ENCODE measurements around the gene SLC24A3. TPM values are rescaled to one million over a fixed set of nuclear protein-coding genes. Genes with fewer than 3 reads are reported as not detected.

The SLC24A3 gene
- total RNA-seq, 1 experiment from 2014 or later, result not detected

DNA sequence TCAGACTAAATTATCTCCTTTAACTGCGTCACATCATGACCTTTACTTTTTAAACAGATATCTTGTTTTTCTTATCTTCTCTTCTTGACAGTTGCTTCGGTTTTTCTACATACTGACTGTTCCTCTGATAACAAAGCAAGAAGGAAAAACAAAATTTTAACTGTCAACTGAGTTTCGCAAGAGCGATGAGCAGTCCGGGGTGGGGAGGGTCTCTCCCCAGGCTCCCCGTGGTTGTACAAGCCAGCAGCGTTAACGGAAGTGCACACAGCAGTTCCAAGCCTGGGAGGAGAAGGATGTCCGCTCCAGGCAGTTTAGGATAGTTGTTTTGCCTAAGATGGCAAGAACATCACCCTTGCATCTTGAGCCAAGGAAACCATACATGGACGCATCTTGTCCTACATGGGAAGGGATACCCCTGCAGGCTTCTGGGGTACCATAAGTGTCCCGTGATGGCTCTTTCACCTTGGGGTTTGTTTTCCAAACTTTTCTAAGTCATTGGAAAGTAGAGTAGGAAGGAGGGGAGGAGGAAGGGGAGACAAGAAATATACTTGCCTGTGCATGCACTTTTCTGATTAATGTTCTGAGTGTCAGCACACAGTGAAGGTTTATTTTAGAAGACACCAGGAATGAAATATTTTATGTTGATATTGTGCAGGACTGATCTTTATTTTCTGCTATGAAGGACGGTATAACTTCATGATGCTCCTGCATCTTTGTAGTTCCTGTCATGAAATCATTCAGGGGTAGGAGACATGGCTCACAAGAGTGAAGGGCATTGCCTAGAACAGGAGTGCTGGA, 20.8 kb downstream of the SLC24A3 start:
- POLR2A ChIA-PET (ENCODE audit: unreplicated experiment), result no interaction called here
- H2AFZ ChIP-seq, result no peak overlapping the region
- no peaks in the 10 kb centered on the region for H3K9me3 ChIP-seq (ENCODE audit: insufficient read depth, low read depth)
- no peaks in the 10 kb centered on the region for H3K9me2 ChIP-seq (ENCODE audit: insufficient read depth)
- CTCF ChIA-PET, result no interaction called here
- BruUV-seq (replicated peaks), result no TSS peak
- no peaks in the 10 kb centered on the region for H3F3A ChIP-seq (ENCODE audit: insufficient read depth, low read depth)
- H3K4me2 ChIP-seq, result no peak overlapping the region
- H3K4me3 ChIP-seq, result no peak overlapping the region
- no peaks in the 10 kb centered on the region for H3K79me2 ChIP-seq (ENCODE audit: low read depth)
- H3K27ac ChIP-seq, result no peak overlapping the region
- no peaks in the 10 kb centered on the region for H3K4me1 ChIP-seq (replicated peaks; ENCODE audit: insufficient read depth)
- no peak for DNase-seq
- TF ChIP-seq EZH2 (IDR thresholded peaks at IDR 0.05; ENCODE audit: low read depth), result no peak
- TF ChIP-seq, protein P1, sequence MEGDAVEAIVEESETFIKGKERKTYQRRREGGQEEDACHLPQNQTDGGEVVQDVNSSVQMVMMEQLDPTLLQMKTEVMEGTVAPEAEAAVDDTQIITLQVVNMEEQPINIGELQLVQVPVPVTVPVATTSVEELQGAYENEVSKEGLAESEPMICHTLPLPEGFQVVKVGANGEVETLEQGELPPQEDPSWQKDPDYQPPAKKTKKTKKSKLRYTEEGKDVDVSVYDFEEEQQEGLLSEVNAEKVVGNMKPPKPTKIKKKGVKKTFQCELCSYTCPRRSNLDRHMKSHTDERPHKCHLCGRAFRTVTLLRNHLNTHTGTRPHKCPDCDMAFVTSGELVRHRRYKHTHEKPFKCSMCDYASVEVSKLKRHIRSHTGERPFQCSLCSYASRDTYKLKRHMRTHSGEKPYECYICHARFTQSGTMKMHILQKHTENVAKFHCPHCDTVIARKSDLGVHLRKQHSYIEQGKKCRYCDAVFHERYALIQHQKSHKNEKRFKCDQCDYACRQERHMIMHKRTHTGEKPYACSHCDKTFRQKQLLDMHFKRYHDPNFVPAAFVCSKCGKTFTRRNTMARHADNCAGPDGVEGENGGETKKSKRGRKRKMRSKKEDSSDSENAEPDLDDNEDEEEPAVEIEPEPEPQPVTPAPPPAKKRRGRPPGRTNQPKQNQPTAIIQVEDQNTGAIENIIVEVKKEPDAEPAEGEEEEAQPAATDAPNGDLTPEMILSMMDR (conservative IDR thresholded peaks at IDR 0.05), result no peak
- no peaks in the 10 kb centered on the region for H4K20me1 ChIP-seq (ENCODE audit: insufficient read depth)
- no peaks in the 10 kb centered on the region for H3K36me3 ChIP-seq (ENCODE audit: low read depth)
- H3K27me3 ChIP-seq (ENCODE audit: insufficient read depth, low read depth), result peaks cover 47% of the 10 kb centered on the region
- intact Hi-C loops (cut with micrococcal nuclease; ENCODE audit: unreplicated experiment), result no loop called here

DNA sequence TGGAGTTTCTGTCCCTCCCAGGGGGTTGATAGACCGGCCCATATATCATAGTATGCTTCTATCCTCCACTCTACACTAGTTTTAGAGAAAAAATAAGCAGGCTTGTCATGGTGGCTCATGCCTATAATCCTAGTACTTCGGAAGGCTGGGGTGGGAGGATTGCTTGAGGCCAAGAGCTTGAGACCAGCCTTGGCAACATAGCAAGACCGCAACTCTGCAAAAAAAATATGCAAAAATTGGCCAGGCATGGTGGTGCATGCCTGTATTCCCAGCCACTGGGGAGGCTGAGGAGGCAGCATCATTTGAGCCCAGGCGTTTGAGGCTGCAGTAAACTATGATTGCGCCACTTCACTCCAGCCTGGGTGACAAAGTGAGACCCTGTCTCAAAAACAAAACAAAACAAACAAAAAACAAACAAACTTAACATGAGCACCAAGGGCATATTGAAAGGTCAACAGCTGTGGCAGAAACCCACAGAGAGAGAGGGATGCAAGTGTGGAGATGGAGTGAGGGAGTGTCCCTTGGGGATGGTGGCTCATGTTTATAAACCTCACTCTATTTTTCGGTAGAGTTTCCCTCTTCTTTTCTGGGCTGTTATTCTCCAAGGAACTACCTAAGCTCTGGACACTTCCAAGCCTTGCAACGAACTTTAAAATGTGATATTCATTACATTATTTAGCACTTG, 24.1 kb downstream of the SLC24A3 start:
- H2AFZ ChIP-seq, result no peak overlapping the region
- H3K9me2 ChIP-seq (ENCODE audit: insufficient read depth), result no peaks in the 10 kb centered on the region
- intact Hi-C loops (cut with micrococcal nuclease; ENCODE audit: unreplicated experiment), result no loop called here
- no peaks in the 10 kb centered on the region for H3F3A ChIP-seq (ENCODE audit: insufficient read depth, low read depth)
- no peaks in the 10 kb centered on the region for H4K20me1 ChIP-seq (ENCODE audit: insufficient read depth)
- H3K4me3 ChIP-seq, result no peak overlapping the region
- peaks cover 78% of the 10 kb centered on the region for H3K27me3 ChIP-seq (ENCODE audit: insufficient read depth, low read depth)
- no peak overlapping the region for H3K4me2 ChIP-seq
- CTCF ChIA-PET, result no interaction called here
- H3K79me2 ChIP-seq (ENCODE audit: low read depth), result no peaks in the 10 kb centered on the region
- no peaks in the 10 kb centered on the region for H3K36me3 ChIP-seq (ENCODE audit: low read depth)
- TF ChIP-seq EZH2 (IDR thresholded peaks at IDR 0.05; ENCODE audit: low read depth), result no peak
- TF ChIP-seq, protein P1 (conservative IDR thresholded peaks at IDR 0.05), result no peak
- POLR2A ChIA-PET (ENCODE audit: unreplicated experiment), result no interaction called here
- H3K9me3 ChIP-seq (ENCODE audit: insufficient read depth, low read depth), result no peaks in the 10 kb centered on the region
- no TSS peak for BruUV-seq (replicated peaks)
- H3K4me1 ChIP-seq (replicated peaks; ENCODE audit: insufficient read depth), result no peaks in the 10 kb centered on the region
- H3K27ac ChIP-seq, result no peak overlapping the region
- no peak for DNase-seq

DNA sequence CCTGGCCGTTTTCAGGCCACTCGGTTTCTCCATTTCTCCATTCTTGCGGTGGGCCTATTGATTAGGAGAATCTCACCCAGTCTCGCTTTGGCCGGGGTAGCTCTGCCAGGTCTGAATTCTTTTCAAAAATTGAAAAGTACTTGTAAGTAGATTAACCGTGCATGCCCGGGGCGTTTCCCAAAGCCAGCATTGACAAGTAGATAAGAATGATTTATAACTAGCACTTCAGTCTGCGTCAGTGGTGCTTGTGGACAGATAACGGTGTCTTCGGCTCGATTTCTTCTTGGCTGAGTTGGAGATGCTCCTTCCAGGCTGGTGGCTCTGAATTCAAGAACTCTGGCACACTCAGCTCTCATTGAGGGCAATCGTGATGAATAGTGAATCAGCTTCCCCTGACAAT, 29.0 kb downstream of the SLC24A3 start:
- CTCF ChIA-PET, result no interaction called here
- DNase-seq, result no peak
- Histone ChIP-seq H3K9me2 (ENCODE audit: insufficient read depth) (no peaks in the 10 kb centered on the region), H3K9me3 (ENCODE audit: insufficient read depth, low read depth) (no peaks in the 10 kb centered on the region), H3K27ac (no peak overlapping the region), H3F3A (ENCODE audit: insufficient read depth, low read depth) (no peaks in the 10 kb centered on the region), H2AFZ (no peak overlapping the region), H3K27me3 (ENCODE audit: insufficient read depth, low read depth) (peaks cover 65% of the 10 kb centered on the region), H4K20me1 (ENCODE audit: insufficient read depth) (no peaks in the 10 kb centered on the region), H3K4me1 (replicated peaks; ENCODE audit: insufficient read depth) (no peaks in the 10 kb centered on the region), H3K36me3 (ENCODE audit: low read depth) (no peaks in the 10 kb centered on the region), H3K4me2 (no peak overlapping the region), H3K79me2 (ENCODE audit: low read depth) (no peaks in the 10 kb centered on the region), H3K4me3 (no peak overlapping the region)
- POLR2A ChIA-PET (ENCODE audit: unreplicated experiment), result no interaction called here
- no TSS peak for BruUV-seq (replicated peaks)
- TF ChIP-seq, protein P1 (conservative IDR thresholded peaks at IDR 0.05), result no peak
- TF ChIP-seq EZH2 (IDR thresholded peaks at IDR 0.05; ENCODE audit: low read depth), result no peak
- intact Hi-C loops (cut with micrococcal nuclease; ENCODE audit: unreplicated experiment), result no loop called here

All from PC-9 (cell line).